Amniotic epithelial cell (primary cell): ENCODE measurements around the gene SLC37A4.
"Not testable (repeated sequence)": the region's sequence is repeated elsewhere in the genome, so short reads cannot be mapped to it uniquely, and the experiment has no call there.

ENCODE experiments used
- DNase-seq: peaks from one replicate; pipeline ENCODE4 v3.0.0-alpha.2; 2010; ENCODE audit warnings: low read depth

Gene SLC37A4

GRCh38 chr11:119041821-119042514, 11.3 kb upstream of the SLC37A4 start:
- no peak for DNase-seq

DNA sequence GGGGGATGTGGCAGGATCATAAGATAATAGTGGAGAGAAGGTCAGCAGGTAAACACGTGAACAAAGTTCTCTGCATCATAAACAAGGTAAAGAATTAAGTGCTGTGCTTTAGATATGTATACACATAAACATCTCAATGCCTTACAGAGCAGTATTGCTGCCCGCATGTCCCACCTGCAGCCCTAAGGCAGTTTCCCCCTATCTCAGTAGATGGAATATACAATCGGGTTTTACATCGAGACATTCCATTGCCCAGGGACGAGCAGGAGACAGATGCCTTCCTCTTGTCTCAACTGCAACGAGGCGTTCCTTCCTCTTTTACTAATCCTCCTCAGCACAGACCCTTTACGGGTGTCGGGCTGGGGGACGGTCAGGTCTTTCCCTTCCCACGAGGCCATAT, 8.8 kb upstream of the SLC37A4 start:
- not testable (repeated sequence) for DNase-seq

DNA sequence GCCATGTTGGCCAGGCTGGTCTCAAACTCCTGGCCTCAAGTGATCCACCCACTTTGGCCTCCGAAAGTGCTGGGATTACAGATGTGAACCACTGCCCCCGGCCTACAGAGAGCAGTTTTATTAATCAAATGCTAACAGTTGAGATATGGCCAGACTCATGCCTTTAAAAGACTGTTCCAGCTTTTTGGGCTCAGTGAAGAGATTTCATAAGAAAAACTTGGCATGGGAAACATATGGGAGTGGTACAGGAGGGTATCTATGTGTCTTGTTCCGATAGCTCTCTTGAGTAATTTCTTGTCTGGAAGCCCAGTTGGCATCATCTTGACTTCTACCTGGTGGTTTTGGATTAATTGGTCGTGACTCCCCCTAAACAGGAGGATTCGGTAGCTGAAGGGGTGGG, 8.2 kb upstream of the SLC37A4 start:
- DNase-seq, result no peak

- DNase-seq, result no peak
Measured at GRCh38 chr11:119034813-119035212, 4.1 kb upstream of the SLC37A4 start.

GRCh38 chr11:119033421-119033820, 2.7 kb upstream of the SLC37A4 start:
- DNase-seq, result not testable (repeated sequence)

- no peak for DNase-seq
Measured at GRCh38 chr11:119031912-119032280, 1.2 kb upstream of the SLC37A4 start.

DNA sequence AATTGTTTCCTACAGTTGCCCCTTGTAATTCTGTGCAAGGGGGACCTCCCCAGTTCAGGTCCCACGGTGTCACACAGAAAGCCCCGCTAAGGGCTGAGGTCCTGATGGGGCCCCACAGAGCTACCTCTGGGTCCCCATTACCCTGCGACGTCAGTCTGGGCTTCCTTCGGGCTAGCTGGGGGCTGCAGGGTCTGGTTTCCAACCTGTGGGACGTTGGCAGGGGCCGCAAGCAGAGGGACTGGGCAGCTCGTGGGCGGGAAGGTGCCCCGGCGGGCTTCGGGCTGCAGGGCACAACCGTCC, 698 bp downstream of the SLC37A4 start:
- no peak for DNase-seq

GRCh38 chr11:119029340-119030028, 1.2 kb downstream of the SLC37A4 start:
- no peak for DNase-seq

DNA sequence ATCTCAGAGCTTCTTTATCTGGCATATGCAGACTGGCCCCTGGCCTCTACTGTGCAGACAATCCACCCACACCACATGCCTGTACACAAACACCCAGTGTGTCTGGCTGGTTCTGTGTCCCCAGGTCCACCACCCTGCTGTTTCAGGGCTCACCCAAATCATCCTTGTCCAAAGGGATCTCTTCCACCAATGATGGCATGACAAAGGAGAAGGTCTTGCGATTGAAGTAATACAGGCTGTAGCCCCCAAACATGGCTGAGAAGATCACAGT, 1.7 kb downstream of the SLC37A4 start:
- DNase-seq, result no peak

DNA sequence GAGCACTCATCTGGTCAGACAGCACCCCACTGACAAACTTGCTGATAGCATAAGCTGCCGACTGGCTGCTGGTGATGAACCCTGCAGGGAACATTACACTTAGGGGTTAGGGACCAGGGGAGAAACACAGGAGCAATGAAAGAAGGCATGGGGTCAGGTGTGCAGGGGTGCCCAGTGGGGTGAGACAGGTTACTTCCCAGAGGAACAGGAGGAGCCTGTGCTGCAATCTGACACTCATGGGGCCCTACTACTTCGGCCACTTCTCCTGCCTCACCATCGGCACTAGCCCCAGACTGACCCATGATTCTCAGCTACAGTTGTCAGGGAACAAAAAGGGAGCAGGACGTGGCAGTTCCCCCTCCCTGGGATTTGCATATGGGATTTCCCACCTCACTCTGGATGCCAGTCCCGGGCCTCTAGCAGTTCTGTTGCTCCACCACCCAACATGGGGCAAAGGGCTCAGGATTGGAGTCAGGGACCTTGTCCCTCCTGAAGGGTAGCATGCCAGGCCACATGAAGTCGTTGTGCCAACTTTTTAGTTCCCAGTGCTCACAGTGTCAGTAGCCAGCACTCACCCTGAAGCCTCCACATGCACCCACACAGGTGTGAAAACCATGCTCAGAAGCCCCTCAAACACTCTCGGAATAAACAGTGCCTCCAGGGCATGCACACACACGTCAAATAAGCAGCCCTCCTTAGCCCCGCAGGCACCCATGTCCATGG, 2.2 kb downstream of the SLC37A4 start:
- DNase-seq, result no peak

- DNase-seq, result no peak
Measured at GRCh38 chr11:119027561-119028345, 2.9 kb downstream of the SLC37A4 start.

DNA sequence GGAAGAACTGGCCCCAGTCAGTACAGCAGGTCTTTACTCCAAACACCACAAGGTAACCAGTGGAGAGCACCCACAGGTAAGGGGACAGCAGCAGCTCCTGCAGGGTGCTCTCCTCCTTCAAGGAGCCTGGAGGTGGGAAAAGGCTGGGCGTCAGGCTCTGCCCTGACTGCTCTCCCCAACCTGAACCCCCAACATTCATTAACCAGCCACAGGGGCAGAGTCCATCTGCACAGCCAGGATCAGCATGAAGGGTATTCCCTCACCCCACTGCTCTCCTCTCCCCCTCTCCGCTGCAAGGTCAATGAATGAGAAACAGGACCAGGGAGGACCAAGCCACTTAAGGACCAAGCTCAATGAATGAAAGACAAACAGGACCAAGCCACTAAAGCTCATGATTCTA, 3.7 kb downstream of the SLC37A4 start:
- no peak for DNase-seq

DNA sequence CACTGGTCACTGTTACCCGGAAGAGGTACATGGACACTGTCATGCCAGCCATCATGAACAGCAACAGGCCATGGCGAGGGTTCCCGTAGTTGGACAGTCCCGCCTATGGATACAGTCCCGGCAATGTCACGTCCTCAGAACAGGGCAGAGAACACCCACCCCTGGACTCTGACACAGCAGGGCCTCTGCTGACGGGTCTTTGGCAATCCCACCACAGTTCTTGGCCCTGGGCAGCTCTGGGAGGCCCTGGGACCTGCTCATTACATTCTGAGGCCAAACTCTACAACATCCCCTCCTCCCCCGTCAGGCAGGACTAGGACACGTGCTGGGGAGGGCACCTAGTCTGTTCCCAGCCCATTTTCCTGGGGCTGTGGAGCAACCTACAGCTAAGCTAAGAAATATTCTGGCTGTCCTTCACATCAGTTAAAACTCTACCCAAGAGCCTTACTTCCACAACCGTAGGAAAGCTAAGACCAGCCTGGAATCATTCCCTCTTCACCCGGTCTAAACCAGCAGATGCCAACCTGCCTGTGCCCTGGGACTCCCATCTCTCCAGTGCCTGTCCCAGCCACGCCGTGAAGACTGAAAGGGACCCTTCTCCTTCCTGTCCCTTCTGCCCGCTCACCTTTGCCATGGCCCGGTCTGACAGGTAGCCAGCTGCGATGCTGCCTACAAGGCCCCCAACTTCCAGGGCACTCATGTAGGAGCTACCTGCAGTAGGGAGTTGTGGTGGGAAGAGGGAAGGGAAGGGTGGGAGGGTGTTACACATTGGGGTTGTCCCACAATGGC, 4.5 kb downstream of the SLC37A4 start:
- DNase-seq, result no peak

- DNase-seq, result no peak
Measured at GRCh38 chr11:119025541-119025940, 5.1 kb downstream of the SLC37A4 start.

DNA sequence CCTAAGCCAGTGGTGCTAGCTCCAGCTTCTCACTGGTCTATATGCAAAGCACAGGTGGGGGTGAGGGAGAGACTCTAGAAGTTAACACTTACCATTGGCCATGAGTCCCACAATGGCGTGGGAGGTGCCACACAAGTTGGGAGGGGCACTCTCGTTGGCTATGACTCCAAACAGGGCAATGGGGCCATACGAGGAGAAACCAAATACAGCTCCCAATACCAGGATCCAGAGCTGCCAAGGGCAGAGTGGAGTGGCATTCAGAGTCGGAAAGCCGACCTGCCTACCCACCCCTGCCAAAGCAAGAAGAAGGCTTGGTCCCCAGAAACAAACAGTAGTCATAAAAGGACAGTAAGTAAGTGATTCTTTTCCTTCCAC, 5.6 kb downstream of the SLC37A4 start:
- DNase-seq, result no peak

GRCh38 chr11:119024430-119025098, 6.1 kb downstream of the SLC37A4 start:
- no peak for DNase-seq

DNA sequence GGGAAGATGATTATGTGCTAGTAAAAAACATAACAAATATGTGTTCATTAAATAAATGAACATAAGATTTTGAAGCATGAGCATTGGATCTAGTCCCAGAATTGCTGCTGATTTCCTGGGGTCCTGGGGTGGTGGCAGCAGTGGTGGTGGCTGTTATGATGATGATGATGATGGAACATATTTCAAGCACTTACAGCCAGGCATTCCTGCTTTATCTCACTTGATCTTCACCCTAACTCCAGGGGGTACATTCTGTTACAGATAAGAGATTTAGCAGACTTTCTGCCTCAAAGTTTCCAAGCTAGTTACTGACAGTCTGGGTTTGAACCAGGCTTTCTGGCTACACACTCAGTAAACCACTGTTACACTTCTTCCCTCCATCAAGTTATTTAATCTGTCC, 6.9 kb downstream of the SLC37A4 start:
- DNase-seq, result peak; percentile 62

DNA sequence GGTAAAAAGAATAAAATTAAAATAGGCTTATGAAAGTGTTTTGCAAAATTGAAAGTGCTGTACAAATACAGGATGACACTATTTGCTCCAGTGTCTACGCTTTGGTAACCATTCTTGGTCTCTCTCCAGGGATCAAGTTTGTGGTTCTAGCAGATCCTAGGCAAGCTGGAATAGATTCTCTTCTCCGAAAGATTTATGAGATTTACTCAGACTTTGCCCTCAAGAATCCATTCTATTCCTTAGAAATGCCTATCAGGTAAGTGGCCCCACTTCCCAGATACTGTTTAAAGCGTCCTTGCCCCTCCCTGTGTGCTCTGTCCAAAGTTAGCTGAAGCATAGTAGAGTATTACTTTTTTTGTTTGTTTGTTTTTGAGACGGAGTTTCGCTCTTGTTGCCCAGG, 9.0 kb downstream of the SLC37A4 start:
- no peak for DNase-seq

GRCh38 chr11:119019996-119020395, 10.7 kb downstream of the SLC37A4 start:
- no peak for DNase-seq

GRCh38 chr11:119018074-119018938, 12.4 kb downstream of the SLC37A4 start, which contains the start of the genes RPS25 and TRAPPC4:
Gene RPS25 (minus strand): TSS chr11:119018343. CDS start chr11:119018284, 59 bp downstream.
Gene TRAPPC4 (plus strand): TSS chr11:119018766. CDS start chr11:119018796, 30 bp downstream.
- peak; percentile 95 for DNase-seq
